ENCODE results near the gene PRSS48. TPM values are rescaled to one million over a fixed set of nuclear protein-coding genes. Genes with fewer than 3 reads are reported as not detected.

The PRSS48 gene
- total and polyA plus RNA-seq, 2 of the 4 experiments (the other 2 are of a cell fraction) = not detected

DNA sequence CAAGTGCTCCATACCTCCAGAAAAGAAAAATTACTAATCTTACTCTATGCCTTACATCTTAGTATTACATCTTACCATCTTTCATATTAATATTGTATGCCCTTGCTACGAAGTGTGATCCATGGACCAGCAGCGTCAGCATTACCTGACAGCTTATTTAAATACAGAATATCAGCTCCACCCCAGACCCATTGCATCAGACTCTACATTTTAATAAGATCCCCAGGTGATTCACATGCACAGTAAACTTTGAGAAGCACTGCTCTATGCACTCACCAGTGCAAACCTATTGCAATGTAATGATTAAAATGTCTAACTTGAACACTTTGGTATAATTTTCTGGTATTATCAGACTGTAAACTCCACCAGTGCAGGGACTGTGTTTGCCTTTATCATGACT, 62.5 kb downstream of the PRSS48 start:
- in situ Hi-C loops (cut with MboI; ENCODE audit: low sequenced_read_pairs) = no loop called here
- H3K9me3 ChIP-seq (ENCODE audit: control insufficient read depth, insufficient read depth, low read length) = no peaks in the 10 kb centered on the region
- H3K56ac ChIP-seq (ENCODE audit: extremely low read depth, insufficient read depth, low read length) = no peak overlapping the region
- H3K27ac ChIP-seq (ENCODE audit: insufficient read depth, low read length) = no peak overlapping the region
- peaks cover 3% of the 10 kb centered on the region for H3K27me3 ChIP-seq (ENCODE audit: control insufficient read depth, insufficient read depth, low read length)
- no peaks in the 10 kb centered on the region for H3K79me1 ChIP-seq (ENCODE audit: low read depth in 1 of 2, low read length in 2 of 2)
- H4K91ac ChIP-seq (ENCODE audit: insufficient read depth, low read depth, low read length) = no peak overlapping the region
- dilution Hi-C loops (cut with HindIII; ENCODE audit: low sequenced_read_pairs, unreplicated experiment) = no loop called here
- ATAC-seq (ENCODE audit: low read depth) = no peak
- no peak overlapping the region for H4K5ac ChIP-seq (ENCODE audit: low read depth, low read length)
- no peak overlapping the region for H2AK9ac ChIP-seq (replicated peaks; ENCODE audit: low read depth, low read length, poor library complexity)
- no peaks in the 10 kb centered on the region for H4K20me1 ChIP-seq (ENCODE audit: insufficient read depth, low read length)
- no peak overlapping the region for H3K4me2 ChIP-seq (ENCODE audit: low read depth, low read length)
- H3K18ac ChIP-seq (ENCODE audit: low read depth, low read length) = no peak overlapping the region
- H2BK15ac ChIP-seq (ENCODE audit: low read depth, low read length) = no peak overlapping the region
- TF ChIP-seq, protein P1, sequence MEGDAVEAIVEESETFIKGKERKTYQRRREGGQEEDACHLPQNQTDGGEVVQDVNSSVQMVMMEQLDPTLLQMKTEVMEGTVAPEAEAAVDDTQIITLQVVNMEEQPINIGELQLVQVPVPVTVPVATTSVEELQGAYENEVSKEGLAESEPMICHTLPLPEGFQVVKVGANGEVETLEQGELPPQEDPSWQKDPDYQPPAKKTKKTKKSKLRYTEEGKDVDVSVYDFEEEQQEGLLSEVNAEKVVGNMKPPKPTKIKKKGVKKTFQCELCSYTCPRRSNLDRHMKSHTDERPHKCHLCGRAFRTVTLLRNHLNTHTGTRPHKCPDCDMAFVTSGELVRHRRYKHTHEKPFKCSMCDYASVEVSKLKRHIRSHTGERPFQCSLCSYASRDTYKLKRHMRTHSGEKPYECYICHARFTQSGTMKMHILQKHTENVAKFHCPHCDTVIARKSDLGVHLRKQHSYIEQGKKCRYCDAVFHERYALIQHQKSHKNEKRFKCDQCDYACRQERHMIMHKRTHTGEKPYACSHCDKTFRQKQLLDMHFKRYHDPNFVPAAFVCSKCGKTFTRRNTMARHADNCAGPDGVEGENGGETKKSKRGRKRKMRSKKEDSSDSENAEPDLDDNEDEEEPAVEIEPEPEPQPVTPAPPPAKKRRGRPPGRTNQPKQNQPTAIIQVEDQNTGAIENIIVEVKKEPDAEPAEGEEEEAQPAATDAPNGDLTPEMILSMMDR (conservative IDR thresholded peaks at IDR 0.05; ENCODE audit: low read depth, low read length) = no peak
- TF ChIP-seq POLR2A (IDR thresholded peaks at IDR 0.05; ENCODE audit: low read depth, low read length) = no peak
- no peak for TF ChIP-seq MXI1 (IDR thresholded peaks at IDR 0.05; ENCODE audit: borderline replicate concordance, low read depth, low read length)
- TF ChIP-seq FOS (IDR thresholded peaks at IDR 0.05; ENCODE audit: low read depth, low read length) = no peak
- TF ChIP-seq MAFK (IDR thresholded peaks at IDR 0.05; ENCODE audit: low read depth, low read length) = no peak
- no peak for TF ChIP-seq BHLHE40 (IDR thresholded peaks at IDR 0.05; ENCODE audit: low read depth, low read length)
- no peak for TF ChIP-seq RFX5 (IDR thresholded peaks at IDR 0.05; ENCODE audit: low read depth, low read length)
- TF ChIP-seq RCOR1 (IDR thresholded peaks at IDR 0.05; ENCODE audit: insufficient replicate concordance, low read length) = no peak
- no peak for TF ChIP-seq CHD1 (IDR thresholded peaks at IDR 0.05; ENCODE audit: low read depth, low read length)
- POLR2A ChIA-PET (ENCODE audit: unreplicated experiment) = no interaction called here
- no peak overlapping the region for H2AK5ac ChIP-seq (ENCODE audit: low read depth, low read length)
- no peak overlapping the region for H2BK120ac ChIP-seq (ENCODE audit: low read depth, low read length)
- no peaks in the 10 kb centered on the region for H3K36me3 ChIP-seq (ENCODE audit: control insufficient read depth, insufficient read depth, low read length)
- H4K8ac ChIP-seq (ENCODE audit: low read depth in 2 of 2, low read length in 2 of 2) = no peak overlapping the region
- H3K14ac ChIP-seq (replicated peaks; ENCODE audit: low read depth, low read length) = no peak overlapping the region
- H3K9ac ChIP-seq (ENCODE audit: low read depth, low read length) = no peak overlapping the region
- CTCF ChIA-PET = no interaction called here
- H3K23ac ChIP-seq (ENCODE audit: low read depth, low read length) = no peak overlapping the region
- no peak for DNase-seq
- H2BK20ac ChIP-seq (ENCODE audit: low read depth, low read length) = no peak overlapping the region
- WGBS, 2 experiments (ENCODE audit: extremely low coverage in 2 of 2, insufficient read length in 1 of 2) = 80% methylated on average over 2 of the region's 2 CpGs; no CpG with 5 or more reads in 1 of the 2 experiments
- peaks cover 2% of the 10 kb centered on the region; the same call in 1 of the 2 replicates for H3K4me1 ChIP-seq (ENCODE audit: control insufficient read depth, insufficient read depth, low read length)
- no peak overlapping the region for H2AFZ ChIP-seq (replicated peaks; ENCODE audit: low read length, poor library complexity)
- H3K4me3 ChIP-seq (ENCODE audit: insufficient read depth, low read depth, low read length) = no peak overlapping the region
- no peaks in the 10 kb centered on the region for H3K9me1 ChIP-seq (ENCODE audit: insufficient read depth, low read length)
- no peak overlapping the region for H3K4ac ChIP-seq (ENCODE audit: low read depth, low read length)
- intact Hi-C loops (cut with micrococcal nuclease) = no loop called here
- H2BK5ac ChIP-seq (ENCODE audit: low read depth, low read length, poor library complexity, severe bottlenecking) = no peak overlapping the region
- no TSS peak for BruUV-seq (replicated peaks)

All from IMR-90 (cell line).